HEK293 (cell line): Measurements from ENCODE around the gene CELSR3.
A peak's percentile ranks its signal among the peaks of the same experiment; 100 is the strongest.

Experiments used
- HOXA7 ChIP-seq: sonication (generic); formaldehyde crosslinking; IDR thresholded peaks from 2 replicates; pipeline ENCODE4 v1.8.1; 2022; ENCODE audit warnings: missing genetic modification reagents, borderline replicate concordance
- HOXC10 ChIP-seq: sonication (generic); formaldehyde crosslinking; IDR thresholded peaks from 2 replicates; pipeline ENCODE4 v1.8.1; 2023; ENCODE audit warnings: mild to moderate bottlenecking, missing genetic modification reagents
- KLF8 ChIP-seq: fragments of 450-650 bp; formaldehyde crosslinking; IDR thresholded peaks from 2 replicates; pipeline ENCODE4 v1.5.1; 2016; ENCODE audit warnings: missing biosample characterization, missing genetic modification characterization
- SCRT1 ChIP-seq: fragments of 450-650 bp; formaldehyde crosslinking; IDR thresholded peaks from 2 replicates; pipeline ENCODE4 v1.5.1; 2016; ENCODE audit warnings: missing biosample characterization, missing genetic modification characterization, borderline replicate concordance
- SP3 ChIP-seq: fragments of 450-650 bp; formaldehyde crosslinking; IDR thresholded peaks from 2 replicates; pipeline ENCODE4 v1.5.1; 2016; ENCODE audit warnings: missing biosample characterization, missing genetic modification characterization
- SP7 ChIP-seq: fragments of 450-650 bp; formaldehyde crosslinking; IDR thresholded peaks from 2 replicates; pipeline ENCODE4 v1.5.1; 2016; ENCODE audit warnings: missing biosample characterization, missing genetic modification characterization
- WT1 ChIP-seq: fragments of 450-650 bp; formaldehyde crosslinking; IDR thresholded peaks from 2 replicates; pipeline ENCODE4 v1.5.1; 2016; ENCODE audit warnings: missing biosample characterization, missing genetic modification characterization
- ZNF114 ChIP-seq: fragments of 450-650 bp; formaldehyde crosslinking; IDR thresholded peaks from 2 replicates; pipeline ENCODE4 v1.5.0; 2017; ENCODE audit warnings: missing biosample characterization, missing genetic modification characterization
- ZNF155 ChIP-seq: fragments of 450-650 bp; formaldehyde crosslinking; IDR thresholded peaks from 2 replicates; pipeline ENCODE4 v1.5.1; 2016; ENCODE audit warnings: missing biosample characterization, missing genetic modification characterization
- ZNF174 ChIP-seq: fragments of 450-650 bp; formaldehyde crosslinking; IDR thresholded peaks from 2 replicates; pipeline ENCODE4 v1.5.0; 2017; ENCODE audit warnings: missing biosample characterization, mild to moderate bottlenecking, missing genetic modification characterization
- ZNF184 ChIP-seq: fragments of 450-650 bp; IDR thresholded peaks from 2 replicates; pipeline ENCODE4 v1.5.1; 2018; ENCODE audit warnings: missing biosample characterization, mild to moderate bottlenecking, missing genetic modification characterization
- ZNF24 ChIP-seq: fragments of 450-650 bp; formaldehyde crosslinking; IDR thresholded peaks from 2 replicates; pipeline ENCODE4 v1.5.1; 2016; ENCODE audit warnings: missing biosample characterization, missing genetic modification characterization
- ZNF274 ChIP-seq, 2 experiments: fragments of 200-500 bp in 1 of 2; fragments of 450-650 bp in 1 of 2; sonication (Bioruptor generic) in 1 of 2; formaldehyde crosslinking in 1 of 2; IDR thresholded peaks; 2 replicates each; pipeline versions ENCODE4 v1.5.1 to v1.6.1; 2014 to 2016; ENCODE audit warnings: borderline replicate concordance in 1 of 2, inconsistent platforms in 1 of 2, low read length in 1 of 2, missing biosample characterization in 1 of 2, missing genetic modification characterization in 1 of 2
- ZNF335 ChIP-seq: fragments of 450-650 bp; formaldehyde crosslinking; conservative IDR thresholded peaks from 2 replicates; pipeline ENCODE4 v1.5.1; 2016; ENCODE audit warnings: missing biosample characterization, missing genetic modification characterization
- ZNF416 ChIP-seq: fragments of 450-650 bp; formaldehyde crosslinking; IDR thresholded peaks from 2 replicates; pipeline ENCODE4 v1.5.1; 2016; ENCODE audit warnings: missing biosample characterization, missing genetic modification characterization
- ZNF530 ChIP-seq: fragments of 450-650 bp; formaldehyde crosslinking; IDR thresholded peaks from 2 replicates; pipeline ENCODE4 v1.5.1; 2016; ENCODE audit warnings: low read depth, missing biosample characterization, missing genetic modification characterization
- ZNF585B ChIP-seq: fragments of 450-650 bp; formaldehyde crosslinking; IDR thresholded peaks from 2 replicates; pipeline ENCODE4 v1.5.1; 2016; ENCODE audit warnings: missing biosample characterization, missing genetic modification characterization
- ZNF658 ChIP-seq: fragments of 450-650 bp; formaldehyde crosslinking; IDR thresholded peaks from 2 replicates; pipeline ENCODE4; 2016; ENCODE audit warnings: missing biosample characterization, missing genetic modification characterization
- ZNF830 ChIP-seq: fragments of 450-650 bp; IDR thresholded peaks from 2 replicates; pipeline ENCODE4 v1.5.0; 2018; ENCODE audit warnings: missing biosample characterization, missing genetic modification characterization, low read depth, mild to moderate bottlenecking, moderate library complexity
- TF ChIP-seq, protein P1 (sequence below): fragments of 450-650 bp; formaldehyde crosslinking; IDR thresholded peaks from 2 replicates; pipeline ENCODE4 v1.5.1; 2016; ENCODE audit warnings: missing biosample characterization, missing genetic modification characterization
- TF ChIP-seq, protein P2 (sequence below): fragments of 450-650 bp; formaldehyde crosslinking; IDR thresholded peaks from 2 replicates; pipeline ENCODE4 v1.5.1; 2016; ENCODE audit warnings: missing biosample characterization, missing genetic modification characterization
- TF ChIP-seq, protein P3 (sequence below): fragments of 450-650 bp; formaldehyde crosslinking; IDR thresholded peaks from 2 replicates; pipeline ENCODE4 v1.5.1; 2016; ENCODE audit warnings: missing biosample characterization, missing genetic modification characterization
- TF ChIP-seq, protein P4 (sequence below): fragments of 450-650 bp; formaldehyde crosslinking; IDR thresholded peaks from 2 replicates; pipeline ENCODE4 v1.5.1; 2016; ENCODE audit warnings: missing biosample characterization, missing genetic modification characterization
- TF ChIP-seq, protein P5 (sequence below): fragments of 450-650 bp; formaldehyde crosslinking; IDR thresholded peaks from 2 replicates; pipeline ENCODE4 v1.5.1; 2016; ENCODE audit warnings: missing biosample characterization, missing genetic modification characterization
- TF ChIP-seq, protein P6 (sequence below): fragments of 450-650 bp; formaldehyde crosslinking; IDR thresholded peaks from 2 replicates; pipeline ENCODE4 v1.5.1; 2017; ENCODE audit warnings: missing biosample characterization, mild to moderate bottlenecking, missing genetic modification characterization, moderate library complexity
- TF ChIP-seq, protein P7 (sequence below): fragments of 450-650 bp; formaldehyde crosslinking; IDR thresholded peaks from 2 replicates; pipeline ENCODE4 v1.5.1; 2016; ENCODE audit warnings: missing biosample characterization, missing genetic modification characterization

CELSR3 gene

DNA sequence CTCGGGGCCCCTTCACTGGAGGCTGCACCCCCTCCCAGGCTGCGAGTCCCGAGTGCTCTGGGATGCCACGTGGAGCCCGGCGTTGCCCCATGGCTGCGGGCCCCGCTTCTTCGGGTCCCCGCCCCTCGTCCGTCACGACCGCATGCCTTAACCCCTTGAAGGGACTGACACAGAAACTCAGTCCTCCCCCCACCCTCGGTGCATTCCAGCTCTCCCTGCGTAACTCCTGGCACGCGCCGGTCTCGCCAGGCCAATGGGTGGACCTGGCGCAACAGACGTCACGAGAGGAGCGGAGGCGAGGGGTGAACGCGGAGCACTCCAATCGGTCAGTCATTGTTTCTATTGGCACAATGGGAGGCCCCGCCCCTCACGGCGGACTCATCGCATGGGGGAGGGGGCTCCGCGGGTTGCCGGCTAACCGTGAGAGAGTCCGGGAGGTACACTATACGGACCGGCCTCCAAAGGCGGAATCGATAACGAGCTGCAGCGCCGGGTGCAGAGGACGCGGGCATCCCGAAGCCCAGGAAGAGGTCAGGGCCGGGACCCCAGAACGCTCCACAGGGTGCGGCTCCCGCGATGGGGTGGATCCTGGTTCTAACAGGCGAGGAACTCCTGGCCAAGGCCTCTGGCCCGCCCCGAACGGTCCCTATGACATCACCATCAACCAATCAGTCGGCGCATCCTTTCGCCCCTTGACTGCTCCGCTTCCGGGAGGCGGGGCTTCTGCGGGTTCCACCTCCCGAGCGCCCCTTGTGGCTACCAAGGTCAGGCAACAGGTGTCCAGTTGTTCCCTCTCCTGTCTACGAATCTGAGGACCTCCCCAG is 1.0 kb upstream of the CELSR3 start (continued):
- TF ChIP-seq, protein P1, sequence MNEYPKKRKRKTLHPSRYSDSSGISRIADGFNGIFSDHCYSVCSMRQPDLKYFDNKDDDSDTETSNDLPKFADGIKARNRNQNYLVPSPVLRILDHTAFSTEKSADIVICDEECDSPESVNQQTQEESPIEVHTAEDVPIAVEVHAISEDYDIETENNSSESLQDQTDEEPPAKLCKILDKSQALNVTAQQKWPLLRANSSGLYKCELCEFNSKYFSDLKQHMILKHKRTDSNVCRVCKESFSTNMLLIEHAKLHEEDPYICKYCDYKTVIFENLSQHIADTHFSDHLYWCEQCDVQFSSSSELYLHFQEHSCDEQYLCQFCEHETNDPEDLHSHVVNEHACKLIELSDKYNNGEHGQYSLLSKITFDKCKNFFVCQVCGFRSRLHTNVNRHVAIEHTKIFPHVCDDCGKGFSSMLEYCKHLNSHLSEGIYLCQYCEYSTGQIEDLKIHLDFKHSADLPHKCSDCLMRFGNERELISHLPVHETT (tag by site-specific recombination) = peak; percentile 42; the same call in 1 of the 2 replicates
- no peak for TF ChIP-seq HOXC10
- TF ChIP-seq ZNF830 (tag by site-specific recombination) = no peak
- TF ChIP-seq, protein P2, sequence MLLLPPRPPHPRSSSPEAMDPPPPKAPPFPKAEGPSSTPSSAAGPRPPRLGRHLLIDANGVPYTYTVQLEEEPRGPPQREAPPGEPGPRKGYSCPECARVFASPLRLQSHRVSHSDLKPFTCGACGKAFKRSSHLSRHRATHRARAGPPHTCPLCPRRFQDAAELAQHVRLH (tag by site-specific recombination) = no peak
- no peak; the same call in 1 of the 2 replicates for TF ChIP-seq ZNF184 (tag by site-specific recombination)
- TF ChIP-seq, protein P3, sequence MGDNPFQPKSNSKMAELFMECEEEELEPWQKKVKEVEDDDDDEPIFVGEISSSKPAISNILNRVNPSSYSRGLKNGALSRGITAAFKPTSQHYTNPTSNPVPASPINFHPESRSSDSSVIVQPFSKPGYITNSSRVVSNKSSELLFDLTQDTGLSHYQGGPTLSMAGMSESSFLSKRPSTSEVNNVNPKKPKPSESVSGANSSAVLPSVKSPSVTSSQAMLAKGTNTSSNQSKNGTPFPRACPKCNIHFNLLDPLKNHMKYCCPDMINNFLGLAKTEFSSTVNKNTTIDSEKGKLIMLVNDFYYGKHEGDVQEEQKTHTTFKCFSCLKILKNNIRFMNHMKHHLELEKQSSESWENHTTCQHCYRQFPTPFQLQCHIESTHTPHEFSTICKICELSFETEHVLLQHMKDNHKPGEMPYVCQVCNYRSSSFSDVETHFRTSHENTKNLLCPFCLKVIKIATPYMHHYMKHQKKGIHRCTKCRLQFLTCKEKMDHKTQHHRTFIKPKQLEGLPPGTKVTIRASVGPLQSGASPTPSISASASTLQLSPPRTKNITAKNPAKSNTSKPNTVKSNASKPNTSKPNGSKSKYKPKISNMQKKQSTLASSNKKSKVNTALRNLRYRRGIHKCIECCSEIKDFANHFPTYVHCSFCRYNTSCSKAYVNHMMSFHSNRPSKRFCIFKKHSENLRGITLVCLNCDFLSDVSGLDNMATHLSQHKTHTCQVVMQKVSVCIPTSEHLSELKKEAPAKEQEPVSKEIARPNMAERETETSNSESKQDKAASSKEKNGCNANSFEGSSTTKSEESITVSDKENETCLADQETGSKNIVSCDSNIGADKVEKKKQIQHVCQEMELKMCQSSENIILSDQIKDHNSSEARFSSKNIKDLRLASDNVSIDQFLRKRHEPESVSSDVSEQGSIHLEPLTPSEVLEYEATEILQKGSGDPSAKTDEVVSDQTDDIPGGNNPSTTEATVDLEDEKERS (tag by site-specific recombination) = no peak
- no peak for TF ChIP-seq ZNF174 (tag by site-specific recombination)
- TF ChIP-seq, protein P4, sequence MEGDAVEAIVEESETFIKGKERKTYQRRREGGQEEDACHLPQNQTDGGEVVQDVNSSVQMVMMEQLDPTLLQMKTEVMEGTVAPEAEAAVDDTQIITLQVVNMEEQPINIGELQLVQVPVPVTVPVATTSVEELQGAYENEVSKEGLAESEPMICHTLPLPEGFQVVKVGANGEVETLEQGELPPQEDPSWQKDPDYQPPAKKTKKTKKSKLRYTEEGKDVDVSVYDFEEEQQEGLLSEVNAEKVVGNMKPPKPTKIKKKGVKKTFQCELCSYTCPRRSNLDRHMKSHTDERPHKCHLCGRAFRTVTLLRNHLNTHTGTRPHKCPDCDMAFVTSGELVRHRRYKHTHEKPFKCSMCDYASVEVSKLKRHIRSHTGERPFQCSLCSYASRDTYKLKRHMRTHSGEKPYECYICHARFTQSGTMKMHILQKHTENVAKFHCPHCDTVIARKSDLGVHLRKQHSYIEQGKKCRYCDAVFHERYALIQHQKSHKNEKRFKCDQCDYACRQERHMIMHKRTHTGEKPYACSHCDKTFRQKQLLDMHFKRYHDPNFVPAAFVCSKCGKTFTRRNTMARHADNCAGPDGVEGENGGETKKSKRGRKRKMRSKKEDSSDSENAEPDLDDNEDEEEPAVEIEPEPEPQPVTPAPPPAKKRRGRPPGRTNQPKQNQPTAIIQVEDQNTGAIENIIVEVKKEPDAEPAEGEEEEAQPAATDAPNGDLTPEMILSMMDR (tag by site-specific recombination) = peak; percentile 85
- peak; percentile 90 for TF ChIP-seq SP3 (tag by site-specific recombination)
- TF ChIP-seq ZNF416 (tag by site-specific recombination) = no peak
- TF ChIP-seq ZNF335 (tag by site-specific recombination) = peak; percentile 81
- peak; percentile 73 for TF ChIP-seq WT1 (tag by site-specific recombination)
- no peak for TF ChIP-seq HOXA7 (CRISPR knock-in tag)
- TF ChIP-seq, protein P5, sequence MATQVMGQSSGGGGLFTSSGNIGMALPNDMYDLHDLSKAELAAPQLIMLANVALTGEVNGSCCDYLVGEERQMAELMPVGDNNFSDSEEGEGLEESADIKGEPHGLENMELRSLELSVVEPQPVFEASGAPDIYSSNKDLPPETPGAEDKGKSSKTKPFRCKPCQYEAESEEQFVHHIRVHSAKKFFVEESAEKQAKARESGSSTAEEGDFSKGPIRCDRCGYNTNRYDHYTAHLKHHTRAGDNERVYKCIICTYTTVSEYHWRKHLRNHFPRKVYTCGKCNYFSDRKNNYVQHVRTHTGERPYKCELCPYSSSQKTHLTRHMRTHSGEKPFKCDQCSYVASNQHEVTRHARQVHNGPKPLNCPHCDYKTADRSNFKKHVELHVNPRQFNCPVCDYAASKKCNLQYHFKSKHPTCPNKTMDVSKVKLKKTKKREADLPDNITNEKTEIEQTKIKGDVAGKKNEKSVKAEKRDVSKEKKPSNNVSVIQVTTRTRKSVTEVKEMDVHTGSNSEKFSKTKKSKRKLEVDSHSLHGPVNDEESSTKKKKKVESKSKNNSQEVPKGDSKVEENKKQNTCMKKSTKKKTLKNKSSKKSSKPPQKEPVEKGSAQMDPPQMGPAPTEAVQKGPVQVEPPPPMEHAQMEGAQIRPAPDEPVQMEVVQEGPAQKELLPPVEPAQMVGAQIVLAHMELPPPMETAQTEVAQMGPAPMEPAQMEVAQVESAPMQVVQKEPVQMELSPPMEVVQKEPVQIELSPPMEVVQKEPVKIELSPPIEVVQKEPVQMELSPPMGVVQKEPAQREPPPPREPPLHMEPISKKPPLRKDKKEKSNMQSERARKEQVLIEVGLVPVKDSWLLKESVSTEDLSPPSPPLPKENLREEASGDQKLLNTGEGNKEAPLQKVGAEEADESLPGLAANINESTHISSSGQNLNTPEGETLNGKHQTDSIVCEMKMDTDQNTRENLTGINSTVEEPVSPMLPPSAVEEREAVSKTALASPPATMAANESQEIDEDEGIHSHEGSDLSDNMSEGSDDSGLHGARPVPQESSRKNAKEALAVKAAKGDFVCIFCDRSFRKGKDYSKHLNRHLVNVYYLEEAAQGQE (tag by site-specific recombination) = no peak
- TF ChIP-seq ZNF658 (tag by site-specific recombination) = no peak
- peak; percentile 97 for TF ChIP-seq SCRT1 (tag by site-specific recombination)
- no peak for TF ChIP-seq ZNF114 (tag by site-specific recombination)
- TF ChIP-seq ZNF24 (tag by site-specific recombination) = peak; percentile 18; the same call in 1 of the 2 replicates
- TF ChIP-seq, protein P6, sequence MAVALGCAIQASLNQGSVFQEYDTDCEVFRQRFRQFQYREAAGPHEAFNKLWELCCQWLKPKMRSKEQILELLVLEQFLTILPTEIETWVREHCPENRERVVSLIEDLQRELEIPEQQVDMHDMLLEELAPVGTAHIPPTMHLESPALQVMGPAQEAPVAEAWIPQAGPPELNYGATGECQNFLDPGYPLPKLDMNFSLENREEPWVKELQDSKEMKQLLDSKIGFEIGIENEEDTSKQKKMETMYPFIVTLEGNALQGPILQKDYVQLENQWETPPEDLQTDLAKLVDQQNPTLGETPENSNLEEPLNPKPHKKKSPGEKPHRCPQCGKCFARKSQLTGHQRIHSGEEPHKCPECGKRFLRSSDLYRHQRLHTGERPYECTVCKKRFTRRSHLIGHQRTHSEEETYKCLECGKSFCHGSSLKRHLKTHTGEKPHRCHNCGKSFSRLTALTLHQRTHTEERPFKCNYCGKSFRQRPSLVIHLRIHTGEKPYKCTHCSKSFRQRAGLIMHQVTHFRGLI (tag by site-specific recombination) = no peak
- no peak for TF ChIP-seq ZNF274 (IDR thresholded peaks at IDR 0.05; ENCODE audit: low read length)
- TF ChIP-seq ZNF274 (tag by site-specific recombination; IDR thresholded peaks at IDR 0.05; ENCODE audit: borderline replicate concordance) = no peak
- peak; percentile 57 for TF ChIP-seq KLF8 (tag by site-specific recombination)
- TF ChIP-seq ZNF585B (tag by site-specific recombination) = no peak
- TF ChIP-seq, protein P7, sequence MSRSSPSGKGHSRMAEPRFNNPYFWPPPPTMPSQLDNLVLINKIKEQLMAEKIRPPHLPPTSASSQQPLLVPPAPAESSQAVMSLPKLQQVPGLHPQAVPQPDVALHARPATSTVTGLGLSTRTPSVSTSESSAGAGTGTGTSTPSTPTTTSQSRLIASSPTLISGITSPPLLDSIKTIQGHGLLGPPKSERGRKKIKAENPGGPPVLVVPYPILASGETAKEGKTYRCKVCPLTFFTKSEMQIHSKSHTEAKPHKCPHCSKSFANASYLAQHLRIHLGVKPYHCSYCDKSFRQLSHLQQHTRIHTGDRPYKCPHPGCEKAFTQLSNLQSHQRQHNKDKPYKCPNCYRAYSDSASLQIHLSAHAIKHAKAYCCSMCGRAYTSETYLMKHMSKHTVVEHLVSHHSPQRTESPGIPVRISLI (tag by site-specific recombination) = no peak
- TF ChIP-seq ZNF155 (tag by site-specific recombination) = no peak
- TF ChIP-seq ZNF530 (tag by site-specific recombination) = no peak
- 0 out of 2 replicates have a peak, but pooled peaks have one; percentile 58 for TF ChIP-seq SP7
